Testis (tissue), 5 donors: ENCODE results near the gene ELAPOR1. TPM values are rescaled to one million over a fixed set of nuclear protein-coding genes. Genes with fewer than 3 reads are reported as not detected.

Experiments
- DNase-seq: peaks from one replicate; pipeline ENCODE4 v3.0.0-alpha.2; 2019
- H3K27ac ChIP-seq, 2 donors: fragments of 200-600 bp; sonication (generic); one replicate each; pipeline ENCODE4 v1.5.1; 2019
- H3K27me3 ChIP-seq: fragments of 200-600 bp; sonication (generic); one replicate; pipeline ENCODE4 v1.5.1; 2019
- H3K36me3 ChIP-seq: fragments of 200-600 bp; sonication (generic); one replicate; pipeline ENCODE4 v1.5.1; 2017; ENCODE audit warnings: low read depth; ENCODE audit errors: missing control alignments
- H3K4me1 ChIP-seq: fragments of 200-600 bp; sonication (generic); one replicate; pipeline ENCODE4 v1.5.1; 2019
- H3K4me3 ChIP-seq, 2 donors: fragments of 200-600 bp; sonication (generic); one replicate each; pipeline ENCODE4 v1.5.1; 2017 to 2019
- H3K9me3 ChIP-seq: fragments of 200-600 bp; sonication (generic); one replicate; pipeline ENCODE4 v1.5.1; 2017
- POLR2A ChIP-seq: fragments of 450-650 bp; IDR thresholded peaks from one replicate; pipeline ENCODE4 v1.6.1; 2017; ENCODE audit warnings: antibody characterized with exemption, mild to moderate bottlenecking, moderate library complexity
- WGBS, 2 donors: methylation state at CpG; one replicate each; pipeline ENCODE4 v1.1.5; 2018; 5-methylcytosine and 5-hydroxymethylcytosine counted together
- intact Hi-C: fragments of 100-400 bp; cut with DNase I; formaldehyde crosslinking; loops from one replicate; pipeline ENCODE4 v1.15.1; 2023; ENCODE audit warnings: low total_unique reads
- long read RNA-seq, 2 donors: transcript quantifications; one replicate each; lab custom pipeline, GENCODE V29; 2026
- polyA plus RNA-seq: library from polyadenylated mRNA; stranded (reverse); fragments of 350-450 nt; fragmentation: Illumina TruSeq; extraction: RNeasy Lipid Tissue Mini Kit (QIAGEN cat#74804); gene quantifications from one replicate; pipeline ENCODE4 v1.2.3, GENCODE V29; 2014; ENCODE audit warnings: low read depth, low replicate concordance; ENCODE audit not compliant: insufficient read depth
- total RNA-seq, 2 donors: library from RNA; depleted of rRNA; stranded (reverse); fragments of >200 nt; gene quantifications; one replicate each; pipeline ENCODE4 v1.2.3, GENCODE V29; 2016
- TF ChIP-seq, protein P1 (sequence below), 3 experiments: fragments of 450-650 bp in 2 of 3; fragments of 200-600 bp in 1 of 3; sonication (generic) in 1 of 3; IDR thresholded peaks; one replicate each; pipeline ENCODE4 v1.5.1; 2016 to 2019; ENCODE audit warnings: antibody characterized with exemption in 3 of 3, mild to moderate bottlenecking in 2 of 3, moderate library complexity in 1 of 3

Gene ELAPOR1, protein sequence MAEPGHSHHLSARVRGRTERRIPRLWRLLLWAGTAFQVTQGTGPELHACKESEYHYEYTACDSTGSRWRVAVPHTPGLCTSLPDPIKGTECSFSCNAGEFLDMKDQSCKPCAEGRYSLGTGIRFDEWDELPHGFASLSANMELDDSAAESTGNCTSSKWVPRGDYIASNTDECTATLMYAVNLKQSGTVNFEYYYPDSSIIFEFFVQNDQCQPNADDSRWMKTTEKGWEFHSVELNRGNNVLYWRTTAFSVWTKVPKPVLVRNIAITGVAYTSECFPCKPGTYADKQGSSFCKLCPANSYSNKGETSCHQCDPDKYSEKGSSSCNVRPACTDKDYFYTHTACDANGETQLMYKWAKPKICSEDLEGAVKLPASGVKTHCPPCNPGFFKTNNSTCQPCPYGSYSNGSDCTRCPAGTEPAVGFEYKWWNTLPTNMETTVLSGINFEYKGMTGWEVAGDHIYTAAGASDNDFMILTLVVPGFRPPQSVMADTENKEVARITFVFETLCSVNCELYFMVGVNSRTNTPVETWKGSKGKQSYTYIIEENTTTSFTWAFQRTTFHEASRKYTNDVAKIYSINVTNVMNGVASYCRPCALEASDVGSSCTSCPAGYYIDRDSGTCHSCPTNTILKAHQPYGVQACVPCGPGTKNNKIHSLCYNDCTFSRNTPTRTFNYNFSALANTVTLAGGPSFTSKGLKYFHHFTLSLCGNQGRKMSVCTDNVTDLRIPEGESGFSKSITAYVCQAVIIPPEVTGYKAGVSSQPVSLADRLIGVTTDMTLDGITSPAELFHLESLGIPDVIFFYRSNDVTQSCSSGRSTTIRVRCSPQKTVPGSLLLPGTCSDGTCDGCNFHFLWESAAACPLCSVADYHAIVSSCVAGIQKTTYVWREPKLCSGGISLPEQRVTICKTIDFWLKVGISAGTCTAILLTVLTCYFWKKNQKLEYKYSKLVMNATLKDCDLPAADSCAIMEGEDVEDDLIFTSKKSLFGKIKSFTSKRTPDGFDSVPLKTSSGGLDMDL
- total RNA-seq (10 to 100 TPM; 31.2 to 47.8 TPM), polyA plus RNA-seq (82.3 TPM)
- long read RNA-seq, donor 1: 0 reads
- long read RNA-seq, donor 2, partial matches to known transcripts: 0 of 1 reads
- long read RNA-seq, donor 2, other reads (novel, unspliced or antisense): 0 of 1 reads

DNA sequence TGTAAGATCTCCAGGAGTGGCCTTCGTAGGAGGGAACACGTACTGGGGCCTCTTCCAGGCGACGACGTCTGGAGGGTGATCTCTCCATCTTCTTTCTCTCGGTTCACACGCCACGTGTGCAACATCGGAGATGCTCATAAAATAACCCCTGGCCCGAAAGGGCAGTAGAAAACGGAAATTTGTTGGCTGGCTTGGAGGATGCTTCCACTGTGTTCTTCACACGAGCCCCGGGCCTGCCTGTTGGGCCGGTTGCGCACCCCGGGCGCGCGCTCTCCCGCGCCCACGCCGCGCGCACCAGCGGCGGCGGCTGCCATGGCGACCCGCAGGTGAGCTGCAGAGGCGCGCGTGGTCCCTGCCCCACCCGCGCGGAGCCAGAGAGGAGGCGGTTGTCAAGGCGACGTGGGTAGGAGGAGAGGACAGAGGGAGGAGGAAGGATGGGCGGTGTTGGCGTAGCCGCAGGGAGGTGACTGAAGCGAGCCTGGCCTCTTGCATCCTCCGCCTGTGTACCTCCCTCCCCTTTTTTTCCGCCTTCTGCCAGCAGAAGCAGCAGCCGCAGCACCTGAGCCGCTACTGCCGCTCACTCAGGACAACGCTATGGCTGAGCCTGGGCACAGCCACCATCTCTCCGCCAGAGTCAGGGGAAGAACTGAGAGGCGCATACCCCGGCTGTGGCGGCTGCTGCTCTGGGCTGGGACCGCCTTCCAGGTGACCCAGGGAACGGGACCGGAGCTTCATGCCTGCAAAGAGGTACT is at the start of gene ELAPOR1:
ELAPOR1 (plus strand) TSS at position 526 of the 752 bp plus-strand sequence; CDS start at position 595, 69 bp downstream.
- Histone ChIP-seq H3K27ac (no peak within 1 kb of the TSS), H3K4me1 (peaks cover 12% of the 10 kb centered on the region), H3K4me3 (peak within 1 kb of the TSS; percentile 31 to 50), H3K27me3 (no peaks in the 10 kb centered on the region), H3K9me3 (no peaks in the 10 kb centered on the region), H3K36me3 (no peaks in the 10 kb centered on the region)
- TF ChIP-seq POLR2A: no peak
- TF ChIP-seq, protein P1, sequence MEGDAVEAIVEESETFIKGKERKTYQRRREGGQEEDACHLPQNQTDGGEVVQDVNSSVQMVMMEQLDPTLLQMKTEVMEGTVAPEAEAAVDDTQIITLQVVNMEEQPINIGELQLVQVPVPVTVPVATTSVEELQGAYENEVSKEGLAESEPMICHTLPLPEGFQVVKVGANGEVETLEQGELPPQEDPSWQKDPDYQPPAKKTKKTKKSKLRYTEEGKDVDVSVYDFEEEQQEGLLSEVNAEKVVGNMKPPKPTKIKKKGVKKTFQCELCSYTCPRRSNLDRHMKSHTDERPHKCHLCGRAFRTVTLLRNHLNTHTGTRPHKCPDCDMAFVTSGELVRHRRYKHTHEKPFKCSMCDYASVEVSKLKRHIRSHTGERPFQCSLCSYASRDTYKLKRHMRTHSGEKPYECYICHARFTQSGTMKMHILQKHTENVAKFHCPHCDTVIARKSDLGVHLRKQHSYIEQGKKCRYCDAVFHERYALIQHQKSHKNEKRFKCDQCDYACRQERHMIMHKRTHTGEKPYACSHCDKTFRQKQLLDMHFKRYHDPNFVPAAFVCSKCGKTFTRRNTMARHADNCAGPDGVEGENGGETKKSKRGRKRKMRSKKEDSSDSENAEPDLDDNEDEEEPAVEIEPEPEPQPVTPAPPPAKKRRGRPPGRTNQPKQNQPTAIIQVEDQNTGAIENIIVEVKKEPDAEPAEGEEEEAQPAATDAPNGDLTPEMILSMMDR (IDR thresholded peaks at IDR 0.05): no peak
- peak; percentile 70 for DNase-seq
- intact Hi-C loops: no loop called here
- WGBS, 2 donors: 3 to 4% methylated on average over 41 to 56 of the region's 56 CpGs

DNA sequence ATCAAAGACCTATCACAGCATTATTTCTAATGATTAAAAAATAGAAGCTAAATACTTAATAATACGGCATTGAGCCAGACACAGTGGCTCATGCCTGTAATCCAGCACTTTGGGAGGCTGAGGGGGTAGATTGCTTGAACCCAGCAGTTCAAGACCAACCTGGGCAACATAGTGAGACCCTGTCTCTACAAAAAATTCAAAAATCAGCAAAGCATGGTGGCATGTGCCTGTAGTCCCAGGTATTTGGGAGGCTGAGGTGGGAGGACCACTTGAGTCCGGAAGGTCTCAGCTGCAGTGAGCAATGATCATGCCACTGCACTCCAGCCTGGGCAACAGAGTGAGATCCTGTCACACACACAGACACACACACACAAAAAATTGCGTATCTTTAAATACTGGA is 48.8 kb upstream of the ELAPOR1 start:
- intact Hi-C loops: no loop called here
- WGBS, 2 donors: 94 to 96% methylated on average over 3 of the region's 3 CpGs
- H3K36me3 ChIP-seq: no peaks in the 10 kb centered on the region
- H3K27ac ChIP-seq: no peak overlapping the region
- no peaks in the 10 kb centered on the region for H3K4me1 ChIP-seq
- no peaks in the 10 kb centered on the region for H3K9me3 ChIP-seq
- no peak overlapping the region for H3K4me3 ChIP-seq
- no peak for DNase-seq
- TF ChIP-seq, protein P1 (IDR thresholded peaks at IDR 0.05): no peak
- TF ChIP-seq POLR2A: no peak
- no peaks in the 10 kb centered on the region for H3K27me3 ChIP-seq

DNA sequence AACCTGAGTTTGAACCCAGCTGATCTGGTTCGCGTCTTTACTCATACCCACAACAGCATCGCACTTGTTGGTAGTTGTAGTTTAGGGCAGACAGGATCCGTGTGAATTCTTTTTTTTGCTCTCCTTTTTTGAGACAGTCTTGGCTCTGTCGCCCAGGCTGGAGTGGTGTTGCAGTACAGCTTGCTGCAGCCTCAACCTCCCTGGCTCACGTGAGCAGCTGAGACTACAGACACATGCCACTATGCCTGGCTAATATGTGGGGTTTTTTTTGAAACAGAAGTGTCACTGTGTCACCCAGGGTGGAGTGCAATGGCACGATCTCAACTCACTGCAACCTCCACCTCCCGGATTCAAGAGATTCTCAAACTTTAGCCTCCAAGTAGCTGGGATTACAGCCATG is 46.0 kb upstream of the ELAPOR1 start:
- H3K36me3 ChIP-seq: no peaks in the 10 kb centered on the region
- WGBS, 2 donors: 83 to 85% methylated on average over 8 of the region's 8 CpGs
- TF ChIP-seq, protein P1 (IDR thresholded peaks at IDR 0.05): no peak
- no peak for TF ChIP-seq POLR2A

DNA sequence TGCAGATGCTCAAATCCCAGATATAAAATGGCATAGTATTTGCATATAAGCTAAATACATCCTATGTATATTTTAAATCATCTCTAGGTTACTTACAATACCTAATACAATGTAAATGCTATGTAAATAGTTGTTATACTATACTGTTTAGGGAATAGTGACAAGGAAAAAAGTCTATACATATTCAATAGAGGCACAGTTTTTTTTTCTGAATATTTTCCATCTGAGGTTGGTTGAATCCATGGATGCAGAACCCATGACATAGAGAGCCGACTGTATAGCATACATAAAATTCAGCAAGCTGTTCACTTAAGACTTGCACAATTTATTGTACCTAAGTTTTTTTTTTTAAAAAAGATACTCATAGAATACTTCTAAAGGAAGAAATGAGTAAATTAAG is 44.6 kb upstream of the ELAPOR1 start:
- no peaks in the 10 kb centered on the region for H3K9me3 ChIP-seq
- no peaks in the 10 kb centered on the region for H3K27me3 ChIP-seq
- 88 to 91% methylated on average over 1 of the region's 1 CpG for WGBS, 2 donors
- no peak overlapping the region for H3K4me3 ChIP-seq
- intact Hi-C loops: no loop called here
- TF ChIP-seq POLR2A: no peak
- TF ChIP-seq, protein P1 (IDR thresholded peaks at IDR 0.05): no peak
- H3K4me1 ChIP-seq: no peaks in the 10 kb centered on the region
- no peak overlapping the region for H3K27ac ChIP-seq
- no peak for DNase-seq
- H3K36me3 ChIP-seq: no peaks in the 10 kb centered on the region

More for the DNA sequence above, 46.0 kb upstream of the ELAPOR1 start:
- no peaks in the 10 kb centered on the region for H3K4me1 ChIP-seq
- H3K27me3 ChIP-seq: no peaks in the 10 kb centered on the region
- H3K9me3 ChIP-seq: no peaks in the 10 kb centered on the region
- no peak overlapping the region for H3K27ac ChIP-seq
- DNase-seq: no peak
- intact Hi-C loops: no loop called here
- no peak overlapping the region for H3K4me3 ChIP-seq
